Activated naive CD8-positive, alpha-beta T cell treated with anti-CD3 and anti-CD28 coated beads, Interleukin-2, amount 10 ng/mL, durations not matched to agents 7 days and 5 days (primary cell): ENCODE results near the gene OGN. TPM values are rescaled to one million over a fixed set of nuclear protein-coding genes. Genes with fewer than 3 reads are reported as not detected.

Experiments
- ATAC-seq: fragments of 150-1000 bp; cut with Tn5 transposase; one replicate; pipeline ENCODE4 v1.10.0; 2021; ENCODE audit warnings: low read depth, moderate library complexity
- POLR2A ChIA-PET: fragments of 350-600 bp; sonication (Branson Sonifier 250); formaldehyde crosslinking; loops from one replicate; lab custom pipeline; 2021; ENCODE audit warnings: antibody characterized with exemption; lab: Charles Lee
- DNase-seq: peaks from one replicate; pipeline ENCODE4 v3.0.0; 2021
- H3K27ac Mint-ChIP-seq: one replicate; pipeline ENCODE4 v1.8.0; 2022; ENCODE audit warnings: mild to moderate bottlenecking, mixed read lengths
- H3K27me3 Mint-ChIP-seq: one replicate; pipeline ENCODE4 v1.8.0; 2022; ENCODE audit warnings: mild to moderate bottlenecking, moderate library complexity, mixed read lengths
- H3K36me3 Mint-ChIP-seq: one replicate; pipeline ENCODE4 v1.8.0; 2021; ENCODE audit warnings: mild to moderate bottlenecking, mixed read lengths
- H3K4me1 Mint-ChIP-seq: one replicate; pipeline ENCODE4 v1.8.0; 2021; ENCODE audit warnings: mixed read lengths
- H3K4me3 Mint-ChIP-seq: one replicate; pipeline ENCODE4 v1.8.0; 2022; ENCODE audit warnings: mild to moderate bottlenecking, moderate library complexity, mixed read lengths
- H3K9me3 Mint-ChIP-seq: one replicate; pipeline ENCODE4 v1.8.0; 2021; ENCODE audit warnings: mixed read lengths
- total RNA-seq, 2 experiments: library from RNA; stranded (reverse); gene quantifications; one replicate each; pipeline ENCODE4 v1.2.3, GENCODE V29; 2021

The OGN gene
- not detected for total RNA-seq

- Mint-ChIP-seq H3K27me3 (no peaks in the 10 kb centered on the region), H3K4me3 (no peak within 1 kb of the TSS), H3K36me3 (peaks cover 5% of the 10 kb centered on the region), H3K27ac (no peak within 1 kb of the TSS), H3K4me1 (peaks cover 22% of the 10 kb centered on the region), H3K9me3 (peaks cover 2% of the 10 kb centered on the region)
- ATAC-seq (no peak), DNase-seq (no peak)
- POLR2A ChIA-PET = no interaction called here
Measured at GRCh38 chr9:92404042-92404836, at the start of gene OGN. TSS of gene OGN (minus strand) at chr9:92404578. CDS start at chr9:92403407, 1,171 bp downstream.

- Mint-ChIP-seq H3K4me1 (no peaks in the 10 kb centered on the region), H3K4me3 (no peak overlapping the region), H3K27me3 (no peaks in the 10 kb centered on the region), H3K27ac (no peak overlapping the region), H3K9me3 (peaks cover 1% of the 10 kb centered on the region), H3K36me3 (peaks cover 6% of the 10 kb centered on the region)
- no peak for ATAC-seq
- POLR2A ChIA-PET = no interaction called here
- DNase-seq = no peak
Measured at GRCh38 chr9:92446536-92446935, 42.2 kb upstream of the OGN start.

GRCh38 chr9:92444841-92445240 is 40.5 kb upstream of the OGN start:
- ATAC-seq (no peak), DNase-seq (no peak)
- peaks cover 2% of the 10 kb centered on the region for H3K36me3 Mint-ChIP-seq
- H3K27ac Mint-ChIP-seq = no peak overlapping the region
- no peaks in the 10 kb centered on the region for H3K9me3 Mint-ChIP-seq
- H3K4me1 Mint-ChIP-seq = peaks cover 6% of the 10 kb centered on the region
- POLR2A ChIA-PET = interaction anchor here (0.6 kb wide), 1 partner anchor 32 kb away, joined by 3 read pairs; no protein-coding TSS in a partner anchor
- no peak overlapping the region for H3K4me3 Mint-ChIP-seq
- no peaks in the 10 kb centered on the region for H3K27me3 Mint-ChIP-seq

- H3K27me3 Mint-ChIP-seq = no peaks in the 10 kb centered on the region
- no peak for ATAC-seq
- no peaks in the 10 kb centered on the region for H3K36me3 Mint-ChIP-seq
- peaks cover 9% of the 10 kb centered on the region for H3K4me1 Mint-ChIP-seq
- no peak for DNase-seq
- no peaks in the 10 kb centered on the region for H3K9me3 Mint-ChIP-seq
- H3K4me3 Mint-ChIP-seq = peak overlapping the region; percentile 37
- POLR2A ChIA-PET = no interaction called here
- peak overlapping the region; percentile 7 for H3K27ac Mint-ChIP-seq
Measured at GRCh38 chr9:92440751-92441046, 36.3 kb upstream of the OGN start.

GRCh38 chr9:92439921-92440750 is 35.8 kb upstream of the OGN start:
- POLR2A ChIA-PET = no interaction called here

GRCh38 chr9:92438900-92439526 is 34.6 kb upstream of the OGN start:
- DNase-seq (no peak), ATAC-seq (no peak)
- Mint-ChIP-seq H3K4me3 (no peak overlapping the region), H3K9me3 (no peaks in the 10 kb centered on the region), H3K27ac (no peak overlapping the region), H3K27me3 (no peaks in the 10 kb centered on the region), H3K36me3 (peaks cover 2% of the 10 kb centered on the region), H3K4me1 (peaks cover 9% of the 10 kb centered on the region)
- POLR2A ChIA-PET = interaction anchor here (1.0 kb wide), 1 partner anchor 113 kb away, joined by 4 read pairs; the partner anchor contains the start of gene CENPP

More at GRCh38 chr9:92439921-92440750, 35.8 kb upstream of the OGN start:
- Mint-ChIP-seq H3K9me3 (no peaks in the 10 kb centered on the region), H3K4me3 (peak overlapping the region; percentile 37), H3K27ac (peak overlapping the region; percentile 7), H3K4me1 (peaks cover 9% of the 10 kb centered on the region), H3K27me3 (no peaks in the 10 kb centered on the region), H3K36me3 (no peaks in the 10 kb centered on the region)
- no peak for DNase-seq
- ATAC-seq = no peak

GRCh38 chr9:92435263-92435662 is 30.9 kb upstream of the OGN start:
- POLR2A ChIA-PET = no interaction called here
- Mint-ChIP-seq H3K27ac (no peak overlapping the region), H3K27me3 (no peaks in the 10 kb centered on the region), H3K4me1 (peaks cover 5% of the 10 kb centered on the region), H3K4me3 (no peak overlapping the region), H3K36me3 (peaks cover 5% of the 10 kb centered on the region), H3K9me3 (no peaks in the 10 kb centered on the region)
- no peak for DNase-seq
- ATAC-seq = no peak

- Mint-ChIP-seq H3K27me3 (no peaks in the 10 kb centered on the region), H3K4me3 (no peak overlapping the region), H3K36me3 (peaks cover 6% of the 10 kb centered on the region), H3K9me3 (no peaks in the 10 kb centered on the region), H3K27ac (no peak overlapping the region), H3K4me1 (no peaks in the 10 kb centered on the region)
- POLR2A ChIA-PET = no interaction called here
- DNase-seq (no peak), ATAC-seq (no peak)
Measured at GRCh38 chr9:92432972-92433548, 28.7 kb upstream of the OGN start.

GRCh38 chr9:92432350-92432749 is 28.0 kb upstream of the OGN start:
- POLR2A ChIA-PET = no interaction called here
- H3K4me1 Mint-ChIP-seq = no peaks in the 10 kb centered on the region
- ATAC-seq = no peak
- no peak overlapping the region for H3K27ac Mint-ChIP-seq
- no peaks in the 10 kb centered on the region for H3K9me3 Mint-ChIP-seq
- H3K27me3 Mint-ChIP-seq = no peaks in the 10 kb centered on the region
- H3K36me3 Mint-ChIP-seq = peaks cover 6% of the 10 kb centered on the region
- H3K4me3 Mint-ChIP-seq = no peak overlapping the region
- no peak for DNase-seq

GRCh38 chr9:92429836-92430235 is 25.5 kb upstream of the OGN start:
- Mint-ChIP-seq H3K9me3 (no peaks in the 10 kb centered on the region), H3K4me1 (no peaks in the 10 kb centered on the region), H3K4me3 (no peak overlapping the region), H3K36me3 (peaks cover 6% of the 10 kb centered on the region), H3K27ac (no peak overlapping the region), H3K27me3 (no peaks in the 10 kb centered on the region)
- ATAC-seq (no peak), DNase-seq (no peak)
- POLR2A ChIA-PET = no interaction called here

GRCh38 chr9:92426501-92427145 is 22.2 kb upstream of the OGN start:
- DNase-seq = no peak
- peaks cover 5% of the 10 kb centered on the region for H3K36me3 Mint-ChIP-seq
- no peak for ATAC-seq
- no peaks in the 10 kb centered on the region for H3K9me3 Mint-ChIP-seq
- POLR2A ChIA-PET = no interaction called here
- no peak overlapping the region for H3K27ac Mint-ChIP-seq
- peaks cover 2% of the 10 kb centered on the region for H3K4me1 Mint-ChIP-seq
- no peaks in the 10 kb centered on the region for H3K27me3 Mint-ChIP-seq
- no peak overlapping the region for H3K4me3 Mint-ChIP-seq

- H3K27ac Mint-ChIP-seq = no peak overlapping the region
- peaks cover 4% of the 10 kb centered on the region for H3K36me3 Mint-ChIP-seq
- no peaks in the 10 kb centered on the region for H3K9me3 Mint-ChIP-seq
- DNase-seq = no peak
- POLR2A ChIA-PET = no interaction called here
- peaks cover 2% of the 10 kb centered on the region for H3K4me1 Mint-ChIP-seq
- H3K27me3 Mint-ChIP-seq = no peaks in the 10 kb centered on the region
- no peak overlapping the region for H3K4me3 Mint-ChIP-seq
- no peak for ATAC-seq
Measured at GRCh38 chr9:92425474-92425873, 21.1 kb upstream of the OGN start.

- POLR2A ChIA-PET = no interaction called here
- Mint-ChIP-seq H3K36me3 (peaks cover 4% of the 10 kb centered on the region), H3K27ac (no peak within 1 kb of the TSS), H3K9me3 (no peaks in the 10 kb centered on the region), H3K27me3 (no peaks in the 10 kb centered on the region), H3K4me3 (no peak within 1 kb of the TSS), H3K4me1 (peaks cover 2% of the 10 kb centered on the region)
- ATAC-seq = no peak
- no peak for DNase-seq
Measured at GRCh38 chr9:92424340-92424739, 20.0 kb upstream of the OGN start, which contains the start of gene OMD. TSS of gene OMD (minus strand) at chr9:92424471. CDS start at chr9:92417558, 6,913 bp downstream.
